GM06990 (cell line): ENCODE results near the gene TPMT.
"Not testable (repeated sequence)": the region's sequence is repeated elsewhere in the genome, so short reads cannot be mapped to it uniquely, and the experiment has no call there.

Source experiments
- DNase-seq: peaks from one replicate; pipeline ENCODE4 v3.0.0-alpha.2; 2011; ENCODE audit not compliant: insufficient read length; ENCODE audit errors: extremely low read depth
- H3K27me3 ChIP-seq: replicated peaks from 2 replicates; pipeline ENCODE4 v1.6.0; 2011; ENCODE audit warnings: low read length; ENCODE audit not compliant: control insufficient read depth, insufficient read depth
- H3K36me3 ChIP-seq: 2 replicates; pipeline ENCODE4 v1.5.1; 2011; ENCODE audit warnings: low read length; ENCODE audit not compliant: control insufficient read depth, insufficient read depth
- H3K4me3 ChIP-seq: replicated peaks from 2 replicates; pipeline ENCODE4 v1.5.1; 2011; ENCODE audit warnings: low read depth, mild to moderate bottlenecking, control low read depth, low read length
- TF ChIP-seq, protein P1 (sequence below): IDR thresholded peaks from 2 replicates; pipeline ENCODE4 v1.5.1; 2011; ENCODE audit warnings: low read length, control low read depth, mild to moderate bottlenecking, inconsistent platforms; ENCODE audit not compliant: insufficient read depth, poor library complexity, severe bottlenecking

The TPMT gene

DNA sequence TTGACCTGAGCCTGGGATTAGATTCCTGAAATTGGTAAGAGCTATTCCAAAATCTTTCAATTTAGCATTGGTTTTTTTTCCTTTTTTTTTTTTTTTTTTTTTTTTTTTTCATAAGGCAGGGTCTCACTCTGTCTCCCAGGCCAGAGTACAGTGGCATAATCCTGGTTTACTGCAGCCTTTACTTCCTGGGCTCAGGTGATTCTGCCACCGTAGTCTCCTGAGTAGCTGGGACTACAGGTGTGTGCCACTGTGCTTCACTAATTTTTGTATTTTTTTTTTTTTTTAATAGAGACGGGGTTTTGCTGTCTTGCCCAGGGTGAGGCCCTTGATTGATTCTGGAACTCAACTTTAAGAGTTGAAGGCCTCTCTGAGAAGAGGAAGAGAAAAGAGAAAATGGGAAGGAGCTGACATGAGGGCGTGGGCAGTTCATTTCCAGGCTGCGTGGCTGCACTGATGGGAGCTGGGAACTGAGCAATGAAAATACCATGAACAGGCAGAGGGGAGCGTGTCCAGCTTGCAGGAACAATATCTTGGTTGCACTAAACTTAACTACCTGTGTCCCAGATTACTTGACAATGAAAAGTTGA lies 25.0 kb upstream of the TPMT start:
- TF ChIP-seq, protein P1, sequence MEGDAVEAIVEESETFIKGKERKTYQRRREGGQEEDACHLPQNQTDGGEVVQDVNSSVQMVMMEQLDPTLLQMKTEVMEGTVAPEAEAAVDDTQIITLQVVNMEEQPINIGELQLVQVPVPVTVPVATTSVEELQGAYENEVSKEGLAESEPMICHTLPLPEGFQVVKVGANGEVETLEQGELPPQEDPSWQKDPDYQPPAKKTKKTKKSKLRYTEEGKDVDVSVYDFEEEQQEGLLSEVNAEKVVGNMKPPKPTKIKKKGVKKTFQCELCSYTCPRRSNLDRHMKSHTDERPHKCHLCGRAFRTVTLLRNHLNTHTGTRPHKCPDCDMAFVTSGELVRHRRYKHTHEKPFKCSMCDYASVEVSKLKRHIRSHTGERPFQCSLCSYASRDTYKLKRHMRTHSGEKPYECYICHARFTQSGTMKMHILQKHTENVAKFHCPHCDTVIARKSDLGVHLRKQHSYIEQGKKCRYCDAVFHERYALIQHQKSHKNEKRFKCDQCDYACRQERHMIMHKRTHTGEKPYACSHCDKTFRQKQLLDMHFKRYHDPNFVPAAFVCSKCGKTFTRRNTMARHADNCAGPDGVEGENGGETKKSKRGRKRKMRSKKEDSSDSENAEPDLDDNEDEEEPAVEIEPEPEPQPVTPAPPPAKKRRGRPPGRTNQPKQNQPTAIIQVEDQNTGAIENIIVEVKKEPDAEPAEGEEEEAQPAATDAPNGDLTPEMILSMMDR = no peak
- H3K4me3 ChIP-seq = no peak overlapping the region
- no peaks in the 10 kb centered on the region for H3K27me3 ChIP-seq
- H3K36me3 ChIP-seq = no peaks in the 10 kb centered on the region
- no peak for DNase-seq

DNA sequence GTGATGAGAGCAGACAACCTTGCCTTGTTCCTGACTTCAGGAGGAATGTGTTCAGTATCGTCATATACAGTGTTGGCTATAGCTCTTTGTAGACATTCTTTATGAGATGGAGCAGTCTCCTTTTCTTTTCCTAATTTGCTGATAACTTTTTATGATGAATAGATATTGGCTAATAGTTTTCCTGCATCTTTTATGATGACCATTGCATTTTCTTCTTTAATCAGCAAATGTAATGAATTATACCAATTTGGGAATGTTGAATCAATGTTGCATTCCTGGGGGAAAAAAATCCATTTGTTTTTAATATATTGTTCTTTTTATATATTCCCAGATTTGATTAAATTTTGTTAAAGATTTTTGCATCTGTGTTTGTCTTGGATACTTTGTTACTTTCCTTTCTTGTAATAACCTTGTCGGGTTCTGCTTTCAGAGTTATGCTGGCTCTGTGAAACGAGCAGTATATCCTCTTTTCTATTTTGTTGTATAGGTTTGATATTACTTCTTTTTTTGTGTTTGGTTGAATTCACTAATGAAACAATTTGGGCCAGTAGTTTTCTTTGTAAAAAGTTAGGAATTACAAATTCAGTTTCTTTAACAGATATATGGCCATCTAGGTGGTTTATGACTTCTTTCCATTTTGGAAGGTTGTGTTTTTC lies 24.2 kb upstream of the TPMT start:
- Histone ChIP-seq H3K36me3 (no peaks in the 10 kb centered on the region), H3K4me3 (no peak overlapping the region), H3K27me3 (no peaks in the 10 kb centered on the region)
- DNase-seq = no peak
- TF ChIP-seq, protein P1 = no peak

DNA sequence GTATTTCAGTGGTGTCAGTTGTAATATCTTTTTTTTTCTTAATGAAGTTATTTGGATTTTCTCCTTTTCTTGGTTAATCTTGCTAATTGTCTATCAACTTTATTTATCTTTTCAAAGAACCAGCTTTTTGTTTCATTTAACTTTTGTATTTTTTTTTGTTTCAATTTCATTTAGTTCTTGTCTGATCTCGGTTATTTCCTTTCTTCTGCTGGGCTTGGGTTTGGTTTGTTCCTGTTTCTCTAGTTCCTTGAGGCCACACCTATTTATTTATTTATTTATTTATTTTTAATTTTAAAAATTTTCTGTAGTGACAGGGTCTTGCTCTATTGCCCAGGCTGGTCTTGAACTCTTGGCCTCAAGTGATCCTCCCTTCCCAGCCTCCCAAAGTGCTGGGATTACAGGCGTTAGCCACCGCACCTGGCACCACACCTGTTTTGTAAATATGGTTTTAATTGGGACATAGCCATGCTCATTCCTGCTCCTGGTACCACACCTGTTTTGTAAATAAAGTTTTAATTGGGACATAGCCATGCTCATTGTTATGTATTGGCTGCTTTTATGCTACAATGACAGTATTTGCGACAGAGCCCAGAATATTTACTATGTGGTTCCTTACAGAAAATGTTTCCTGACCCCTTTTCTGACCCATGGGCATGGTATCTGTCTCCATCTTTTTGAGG lies 22.5 kb upstream of the TPMT start:
- TF ChIP-seq, protein P1 = no peak
- H3K27me3 ChIP-seq = no peaks in the 10 kb centered on the region
- H3K36me3 ChIP-seq = no peaks in the 10 kb centered on the region
- no peak overlapping the region for H3K4me3 ChIP-seq
- no peak for DNase-seq

DNA sequence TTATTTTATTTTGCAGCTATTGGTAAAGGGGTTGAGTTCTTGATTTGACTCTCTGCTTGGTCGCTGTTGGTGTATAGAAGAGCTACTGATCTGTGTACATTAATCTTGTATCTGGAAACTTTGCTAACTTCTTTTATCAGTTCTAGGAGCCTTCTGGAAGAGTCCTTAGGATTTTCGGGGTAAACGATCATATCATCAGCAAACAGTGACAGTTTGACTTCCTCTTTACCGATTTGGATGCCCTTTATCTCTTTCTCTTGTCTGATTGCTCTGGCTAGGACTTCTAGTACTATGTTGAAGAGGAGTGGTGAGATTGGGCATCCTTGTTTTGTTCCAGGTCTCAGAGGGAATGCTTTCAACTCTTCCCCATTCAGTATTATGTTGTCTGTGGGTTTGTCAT lies 21.3 kb upstream of the TPMT start:
- H3K27me3 ChIP-seq, DNase-seq, H3K36me3 ChIP-seq, H3K4me3 ChIP-seq: not testable (repeated sequence)

GRCh38 chr6:18171871-18172270 lies 17.0 kb upstream of the TPMT start:
- Histone ChIP-seq H3K36me3 (no peaks in the 10 kb centered on the region; the same call in 1 of the 2 replicates), H3K27me3 (no peaks in the 10 kb centered on the region), H3K4me3 (no peak overlapping the region)
- TF ChIP-seq, protein P1 = no peak
- no peak for DNase-seq

GRCh38 chr6:18168264-18168663 lies 13.4 kb upstream of the TPMT start:
- no peak for DNase-seq
- H3K36me3 ChIP-seq = no peaks in the 10 kb centered on the region; the same call in 1 of the 2 replicates

More at GRCh38 chr6:18168264-18168663, 13.4 kb upstream of the TPMT start:
- TF ChIP-seq, protein P1 = no peak
- no peak overlapping the region for H3K4me3 ChIP-seq
- no peaks in the 10 kb centered on the region for H3K27me3 ChIP-seq
